Sigmoid colon (tissue), 7 donors: ENCODE measurements around the gene WDFY4. TPM values are rescaled to one million over a fixed set of nuclear protein-coding genes. Genes with fewer than 3 reads are reported as not detected.

Experiments
- DNase-seq: peaks from one replicate; pipeline ENCODE4 v3.0.0-alpha.2; 2019
- H3K27ac ChIP-seq, 4 donors: fragments of 200-600 bp; sonication (generic); one replicate each; pipeline ENCODE4 v1.5.1; 2016 to 2019; ENCODE audit warnings: mild to moderate bottlenecking in 1 of 4
- H3K27me3 ChIP-seq, 3 donors: fragments of 200-600 bp; sonication (generic); one replicate each; pipeline ENCODE4 v1.5.1; 2019; ENCODE audit warnings: mild to moderate bottlenecking in 1 of 3
- H3K36me3 ChIP-seq, 4 donors: fragments of 200-600 bp; sonication (generic); one replicate each; pipeline ENCODE4 v1.5.1; 2016 to 2019
- H3K4me1 ChIP-seq, 4 donors: fragments of 200-600 bp; sonication (generic); one replicate each; pipeline ENCODE4 v1.5.1; 2017 to 2019
- H3K4me3 ChIP-seq, 4 donors: fragments of 200-600 bp; sonication (generic); one replicate each; pipeline ENCODE4 v1.5.1; 2017 to 2019; ENCODE audit warnings: mild to moderate bottlenecking in 2 of 4, moderate library complexity in 1 of 4
- H3K9me3 ChIP-seq, 4 donors: fragments of 200-600 bp in 3 of 4; sonication (generic) in 3 of 4; one replicate each; pipeline versions ENCODE4 v1.5.1 to v1.6.1; 2013 to 2019
- CTCF ChIP-seq, 4 experiments: fragments of 450-650 bp in 3 of 4; fragments of 200-600 bp in 1 of 4; IDR thresholded peaks; one replicate each; pipeline ENCODE4 v1.5.1; 2016 to 2019; ENCODE audit warnings: antibody characterized with exemption in 4 of 4, mild to moderate bottlenecking in 3 of 4, moderate library complexity in 2 of 4
- EP300 ChIP-seq, 4 donors: sonication (generic); formaldehyde crosslinking; IDR thresholded peaks; one replicate each; pipeline ENCODE4 v1.6.1; 2017; ENCODE audit warnings: antibody characterized with exemption in 4 of 4
- POLR2A ChIP-seq, 2 donors: fragments of 450-650 bp; IDR thresholded peaks; one replicate each; pipeline ENCODE4 v1.6.1; 2016; ENCODE audit warnings: antibody characterized with exemption in 2 of 2, mild to moderate bottlenecking in 2 of 2, moderate library complexity in 2 of 2
- POLR2AphosphoS5 ChIP-seq, 4 donors: sonication (generic); formaldehyde crosslinking; IDR thresholded peaks; one replicate each; pipeline ENCODE4 v1.6.1; 2017; ENCODE audit warnings: antibody characterized with exemption in 4 of 4
- WGBS, 2 donors: extraction: QIAGEN DNeasy Blood & Tissue Kit; methylation state at CpG; one replicate each; pipeline ENCODE4 v1.1.7; 2013; 5-methylcytosine and 5-hydroxymethylcytosine counted together
- intact Hi-C: fragments of 100-400 bp; cut with DNase I; formaldehyde crosslinking; loops from one replicate; pipeline ENCODE4 v1.15.1; 2023
- polyA plus RNA-seq, 3 donors: library from polyadenylated mRNA; stranded (reverse); fragments of 200-250 nt; gene quantifications; one replicate each; pipeline ENCODE4 v1.2.3, GENCODE V29; 2013
- total RNA-seq, 4 donors: library from RNA; depleted of rRNA; stranded (reverse); fragments of >200 nt; gene quantifications; one replicate each; pipeline ENCODE4 v1.1.0, GENCODE V29; 2016
- donor health status: healthy with polysubstance abuse.
- donor health status: Bipolar disorder and iron deficiency.
- donor health status: healthy.

WDFY4 gene
- total and polyA plus RNA-seq, 7 donors = 0.60 to 18.6 (median 2.5) TPM

GRCh38 chr10:48879451-48879850 is 194.8 kb downstream of the WDFY4 start:
- DNase-seq = no peak

GRCh38 chr10:48880016-48880705 is 195.5 kb downstream of the WDFY4 start:
- H3K36me3 ChIP-seq = no peaks in the 10 kb centered on the region
- intact Hi-C loops = no loop called here
- no peak for DNase-seq
- TF ChIP-seq EP300 (IDR thresholded peaks at IDR 0.05) = no peak
- TF ChIP-seq CTCF (IDR thresholded peaks at IDR 0.05) = no peak
- TF ChIP-seq POLR2A (IDR thresholded peaks at IDR 0.05) = no peak
- H3K9me3 ChIP-seq = no peaks in the 10 kb centered on the region
- H3K27ac ChIP-seq = no peak overlapping the region
- 53 to 74% methylated on average over 11 of the region's 11 CpGs for WGBS, 2 donors
- H3K27me3 ChIP-seq = no peaks in the 10 kb centered on the region
- H3K4me3 ChIP-seq = no peak overlapping the region
- H3K4me1 ChIP-seq = no peaks in the 10 kb centered on the region

More at GRCh38 chr10:48879451-48879850, 194.8 kb downstream of the WDFY4 start:
- TF ChIP-seq EP300 (IDR thresholded peaks at IDR 0.05) = no peak
- no peaks in the 10 kb centered on the region for H3K27me3 ChIP-seq
- no peaks in the 10 kb centered on the region for H3K9me3 ChIP-seq
- no peaks in the 10 kb centered on the region for H3K36me3 ChIP-seq
- no peaks in the 10 kb centered on the region for H3K4me1 ChIP-seq
- no peak overlapping the region for H3K4me3 ChIP-seq
- H3K27ac ChIP-seq = no peak overlapping the region
- 72 to 81% methylated on average over 5 of the region's 5 CpGs for WGBS, 2 donors
- intact Hi-C loops = no loop called here

DNA sequence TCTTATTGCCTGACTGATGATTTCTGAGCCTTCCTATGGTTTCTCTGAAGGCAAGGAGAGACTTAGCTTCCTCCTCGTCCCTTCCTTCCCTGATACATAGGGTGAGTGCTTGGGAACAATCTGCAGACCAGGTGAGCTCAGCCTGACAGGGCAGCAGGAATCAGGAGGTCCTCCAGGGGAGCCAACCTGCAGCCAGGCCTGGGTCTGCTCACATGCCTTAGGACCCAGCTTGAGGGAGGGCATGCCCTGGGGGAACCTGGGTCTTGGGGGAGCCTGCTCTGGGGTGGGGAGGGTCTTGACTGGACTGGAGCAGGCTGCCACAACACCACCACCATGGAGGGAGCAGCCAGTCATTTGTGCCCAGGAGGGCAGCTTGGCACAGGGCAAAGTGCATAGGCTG is 197.3 kb downstream of the WDFY4 start:
- intact Hi-C loops = no loop called here
- 77 to 94% methylated on average over 1 of the region's 1 CpG for WGBS, 2 donors
- Histone ChIP-seq H3K27ac (no peak overlapping the region), H3K4me3 (no peak overlapping the region), H3K9me3 (no peaks in the 10 kb centered on the region), H3K36me3 (no peaks in the 10 kb centered on the region), H3K4me1 (no peaks in the 10 kb centered on the region), H3K27me3 (no peaks in the 10 kb centered on the region)
- no peak for DNase-seq
- TF ChIP-seq POLR2A (IDR thresholded peaks at IDR 0.05) (no peak), POLR2AphosphoS5 (IDR thresholded peaks at IDR 0.05) (no peak), CTCF (IDR thresholded peaks at IDR 0.05) (no peak), EP300 (IDR thresholded peaks at IDR 0.05) (no peak)

DNA sequence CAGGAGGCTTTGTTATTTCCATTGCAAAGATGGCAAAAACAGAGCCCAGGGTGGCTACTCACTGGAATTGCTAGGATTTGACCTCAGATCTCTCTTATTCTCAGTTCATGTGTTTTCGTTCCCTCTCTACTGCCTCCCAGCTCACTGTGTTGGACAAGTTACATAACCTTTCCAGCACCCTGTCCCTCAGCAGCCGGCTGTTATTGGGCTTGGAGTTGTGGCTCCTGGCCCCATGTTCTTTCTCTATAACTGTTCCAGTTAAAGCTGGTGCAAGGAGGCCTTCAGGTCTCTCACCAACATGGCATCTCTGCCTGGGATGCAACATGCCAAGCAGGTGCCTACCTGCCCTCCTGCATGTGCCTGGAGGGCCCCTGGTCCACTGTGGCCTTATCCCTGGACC is 198.2 kb downstream of the WDFY4 start:
- TF ChIP-seq POLR2A (IDR thresholded peaks at IDR 0.05) (no peak), POLR2AphosphoS5 (IDR thresholded peaks at IDR 0.05) (no peak), EP300 (IDR thresholded peaks at IDR 0.05) (no peak), CTCF (IDR thresholded peaks at IDR 0.05) (no peak)
- 93% methylated on average over 2 of the region's 2 CpGs for WGBS, 2 donors

DNA sequence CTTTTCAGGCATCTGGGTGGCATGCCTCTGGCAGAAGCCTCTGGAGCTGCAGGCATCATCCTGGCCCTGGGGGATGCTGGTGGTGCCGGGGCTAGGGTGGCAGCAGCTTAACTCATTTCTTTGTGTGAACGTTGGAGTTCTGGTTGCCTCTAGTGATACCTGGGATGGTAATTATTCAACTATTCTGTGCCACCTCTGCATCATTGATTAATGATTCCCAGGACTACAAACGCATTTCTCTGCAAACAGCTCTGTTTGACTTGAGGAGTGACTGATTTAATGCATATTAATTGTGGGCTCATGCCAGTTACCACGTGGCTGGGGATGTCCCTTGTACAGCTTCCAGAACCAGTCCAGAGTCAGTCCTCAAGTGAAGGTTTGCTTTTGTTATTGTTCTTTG is 199.0 kb downstream of the WDFY4 start:
- H3K27me3 ChIP-seq = no peaks in the 10 kb centered on the region
- H3K36me3 ChIP-seq = no peaks in the 10 kb centered on the region
- H3K4me1 ChIP-seq = no peaks in the 10 kb centered on the region
- TF ChIP-seq CTCF (IDR thresholded peaks at IDR 0.05) = no peak
- no peak for TF ChIP-seq POLR2AphosphoS5 (IDR thresholded peaks at IDR 0.05)
- TF ChIP-seq POLR2A (IDR thresholded peaks at IDR 0.05) = no peak
- no peak for TF ChIP-seq EP300 (IDR thresholded peaks at IDR 0.05)
- 45 to 65% methylated on average over 4 of the region's 4 CpGs for WGBS, 2 donors
- DNase-seq = no peak
- H3K4me3 ChIP-seq = no peak overlapping the region
- H3K27ac ChIP-seq = no peak overlapping the region
- intact Hi-C loops = no loop called here
- no peaks in the 10 kb centered on the region for H3K9me3 ChIP-seq

More for the DNA sequence above, 198.2 kb downstream of the WDFY4 start:
- Histone ChIP-seq H3K4me3 (no peak overlapping the region), H3K4me1 (no peaks in the 10 kb centered on the region), H3K36me3 (no peaks in the 10 kb centered on the region), H3K27ac (no peak overlapping the region), H3K27me3 (no peaks in the 10 kb centered on the region), H3K9me3 (no peaks in the 10 kb centered on the region)
- no peak for DNase-seq
- intact Hi-C loops = no loop called here
